K562 (cell line): ENCODE results near the gene UBE2QL1. TPM values are rescaled to one million over a fixed set of nuclear protein-coding genes. Genes with fewer than 3 reads are reported as not detected.

Source experiments
- ERF ChIP-seq: fragments of 450-650 bp; formaldehyde crosslinking; IDR thresholded peaks from 2 replicates; pipeline ENCODE4 v1.4.0; 2020; ENCODE audit warnings: mild to moderate bottlenecking, mixed read lengths
- MGA ChIP-seq: fragments of 450-650 bp; IDR thresholded peaks from 2 replicates; pipeline ENCODE4 v1.6.1; 2016; ENCODE audit warnings: mild to moderate bottlenecking, moderate library complexity
- POLR3A ChIP-seq: IDR thresholded peaks from 2 replicates; pipeline ENCODE4 v1.6.1; 2011; ENCODE audit warnings: borderline replicate concordance, mild to moderate bottlenecking, moderate library complexity; ENCODE audit not compliant: insufficient read length, insufficient read depth; ENCODE audit errors: extremely low read depth
- RBM15 ChIP-seq: fragments of 200-400 bp; formaldehyde crosslinking; IDR thresholded peaks from 2 replicates; pipeline ENCODE4 v1.6.1; 2018; ENCODE audit warnings: mild to moderate bottlenecking, low read length, moderate library complexity; ENCODE audit not compliant: insufficient read depth
- RNF2 ChIP-seq: sonication (generic); IDR thresholded peaks from 2 replicates; pipeline ENCODE4 v1.6.1; 2016
- ZBTB11 ChIP-seq, 3 experiments: fragments of 200-800 bp in 1 of 3; fragments of 250-450 bp in 1 of 3; fragments of 450-650 bp in 1 of 3; sonication (Bioruptor Pico) in 1 of 3; sonication (Bioruptor generic) in 1 of 3; formaldehyde crosslinking in 1 of 3; IDR thresholded peaks; 2 replicates each; pipeline versions ENCODE4 v1.6.1 to v1.8.0; 2016 to 2022; ENCODE audit warnings: mild to moderate bottlenecking in 2 of 3, missing genetic modification characterization in 2 of 3, missing compliant biosample characterization in 1 of 3, moderate library complexity in 1 of 3
- ZBTB33 ChIP-seq: sonication (generic); formaldehyde crosslinking; IDR thresholded peaks from 2 replicates; pipeline ENCODE4 v1.8.1; 2023; ENCODE audit warnings: mild to moderate bottlenecking, missing genetic modification reagents
- ZNF23 ChIP-seq: fragments of 250-450 bp; sonication (Bioruptor Pico); IDR thresholded peaks from 2 replicates; pipeline ENCODE4 v1.4.0; 2020; ENCODE audit warnings: mild to moderate bottlenecking
- ZNF764 ChIP-seq: fragments of 250-450 bp; sonication (Bioruptor Pico); IDR thresholded peaks from 2 replicates; pipeline ENCODE4 v1.4.0; 2020; ENCODE audit warnings: low read depth, mild to moderate bottlenecking, moderate library complexity
- polyA plus RNA-seq, 8 experiments: library from polyadenylated mRNA; depleted of rRNA in 4 of 8; stranded (reverse) in 5 of 8; unstranded in 3 of 8; fragments of >200 nt; fragmentation: Nextera tagmentation in 2 of 8; fragmentation: Illumina TruSeq in 1 of 8; extraction: Ambion mirVana in 2 of 8; extraction: Trizol in 1 of 8; gene quantifications; 2 replicates each; pipeline versions ENCODE4 v1.2.1 to v1.2.3, GENCODE V29; 2011 to 2014; ENCODE audit warnings: inconsistent platforms in 1 of 8, missing spikeins in 1 of 8
- total RNA-seq, 7 experiments: library from RNA; depleted of rRNA in 6 of 7; stranded (reverse); fragments of >200 nt in 6 of 7; fragmentation: Illumina TruSeq in 2 of 7; extraction: Trizol in 2 of 7; gene quantifications; 2 replicates each; pipeline versions ENCODE4 v1.2.1 to v1.2.3, GENCODE V29; 2011 to 2021; ENCODE audit warnings: low replicate concordance in 1 of 7

Gene UBE2QL1
- total and polyA plus RNA-seq, 9 of the 15 experiments (the other 6 are each of a cell fraction or from before 2014, with no cell fraction given), result not detected

- TF ChIP-seq MGA (no peak), ERF (CRISPR knock-in tag) (no peak), ZNF764 (no peak), RBM15 (no peak), RNF2 (0 out of 2 replicates have a peak, but pooled peaks have one; percentile 62), ZNF23 (no peak), ZBTB33 (CRISPR knock-in tag) (no peak), POLR3A (no peak), ZBTB11 (CRISPR knock-in tag; IDR thresholded peaks at IDR 0.05) (no peak)
Observed at GRCh38 chr5:6408627-6409446, 39.8 kb upstream of the UBE2QL1 start (continued).
